ENCODE results near the gene CORO1C.

CORO1C gene

DNA sequence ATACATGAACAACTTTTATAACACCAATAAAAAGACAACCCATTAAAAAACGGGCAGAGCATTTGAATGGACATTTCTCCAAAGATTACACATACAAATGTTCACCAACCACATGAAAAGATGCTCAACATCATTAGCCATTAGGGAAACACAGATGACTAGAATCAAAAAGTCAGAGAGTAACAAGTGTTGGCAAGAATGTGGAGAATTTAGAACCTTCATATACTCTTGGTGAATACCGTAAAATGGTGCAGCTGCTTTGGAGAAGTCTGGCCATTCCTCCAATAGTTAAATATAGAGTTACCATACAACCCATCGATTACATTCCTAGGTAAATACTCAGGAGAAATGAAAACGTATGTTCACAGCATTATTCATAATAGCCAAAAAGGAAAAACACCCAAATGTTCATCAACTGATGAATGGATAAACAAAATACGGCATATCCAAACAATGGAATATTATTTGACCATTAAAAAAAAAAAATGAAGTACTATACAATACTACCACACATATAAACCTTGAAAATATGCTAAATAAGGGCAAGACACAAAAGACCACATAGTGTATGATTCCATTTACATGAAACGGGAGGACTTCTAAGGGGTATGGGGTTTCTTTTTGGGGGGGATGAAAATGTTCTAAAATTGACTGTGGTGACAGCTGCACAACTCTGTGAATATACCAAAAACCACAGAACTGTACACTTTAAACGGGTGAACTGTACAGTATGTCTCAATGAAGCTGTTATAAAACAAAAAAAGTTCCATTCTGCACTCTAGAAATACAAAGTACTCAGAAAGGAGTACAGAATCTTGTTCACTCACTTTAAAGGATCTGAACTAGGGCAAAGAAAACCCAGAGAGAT lies 3.2 kb downstream of the CORO1C start:
- in situ Hi-C loops (cut with HindIII; ENCODE audit: low sequenced_read_pairs): loop anchor here (10.0 kb wide), 1 partner anchor 63 kb away; no protein-coding TSS in a partner anchor
- H3K4me3 ChIP-seq (ENCODE audit: low read depth, low read length): peak overlapping the region; percentile 87
- TF ChIP-seq CTCF (IDR thresholded peaks at IDR 0.05; ENCODE audit: low read depth, low read length, missing control alignments): no peak
- no peak for DNase-seq (ENCODE audit: low read depth)

DNA sequence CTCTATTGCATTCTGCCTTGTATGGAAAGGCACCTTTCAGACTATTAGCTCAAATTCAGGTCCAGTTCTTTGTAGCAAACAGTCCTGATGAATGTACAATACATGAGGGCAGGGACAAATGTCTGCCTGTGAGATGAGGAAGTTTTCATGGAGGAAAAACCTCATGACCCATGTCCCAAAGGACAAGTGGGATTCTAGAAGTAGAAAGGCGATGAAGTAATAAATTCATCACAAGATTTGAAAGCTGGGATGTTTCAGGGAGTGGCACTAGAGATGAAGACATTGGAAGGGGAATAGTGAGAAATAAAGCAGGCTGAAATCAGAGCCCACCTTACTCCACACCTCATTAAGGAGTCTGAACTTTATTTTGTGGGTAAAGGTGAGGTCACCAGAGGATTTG lies 4.2 kb downstream of the CORO1C start:
- in situ Hi-C loops (cut with HindIII; ENCODE audit: low sequenced_read_pairs): loop anchor here (10.0 kb wide), 1 partner anchor 62 kb away; no protein-coding TSS in a partner anchor
- DNase-seq (ENCODE audit: low read depth): no peak
- H3K4me3 ChIP-seq (ENCODE audit: low read depth, low read length): no peak overlapping the region
- no peak for TF ChIP-seq CTCF (IDR thresholded peaks at IDR 0.05; ENCODE audit: low read depth, low read length, missing control alignments)

GRCh38 chr12:108724890-108725151 lies 6.5 kb downstream of the CORO1C start:
- no peak for DNase-seq (ENCODE audit: low read depth)
- in situ Hi-C loops (cut with HindIII; ENCODE audit: low sequenced_read_pairs): loop anchor here (5.0 to 10.0 kb wide), 2 partner anchors 60 to 82 kb away; no protein-coding TSS in a partner anchor
- no peak overlapping the region for H3K4me3 ChIP-seq (ENCODE audit: low read depth, low read length)
- no peak for TF ChIP-seq CTCF (IDR thresholded peaks at IDR 0.05; ENCODE audit: low read depth, low read length, missing control alignments)

DNA sequence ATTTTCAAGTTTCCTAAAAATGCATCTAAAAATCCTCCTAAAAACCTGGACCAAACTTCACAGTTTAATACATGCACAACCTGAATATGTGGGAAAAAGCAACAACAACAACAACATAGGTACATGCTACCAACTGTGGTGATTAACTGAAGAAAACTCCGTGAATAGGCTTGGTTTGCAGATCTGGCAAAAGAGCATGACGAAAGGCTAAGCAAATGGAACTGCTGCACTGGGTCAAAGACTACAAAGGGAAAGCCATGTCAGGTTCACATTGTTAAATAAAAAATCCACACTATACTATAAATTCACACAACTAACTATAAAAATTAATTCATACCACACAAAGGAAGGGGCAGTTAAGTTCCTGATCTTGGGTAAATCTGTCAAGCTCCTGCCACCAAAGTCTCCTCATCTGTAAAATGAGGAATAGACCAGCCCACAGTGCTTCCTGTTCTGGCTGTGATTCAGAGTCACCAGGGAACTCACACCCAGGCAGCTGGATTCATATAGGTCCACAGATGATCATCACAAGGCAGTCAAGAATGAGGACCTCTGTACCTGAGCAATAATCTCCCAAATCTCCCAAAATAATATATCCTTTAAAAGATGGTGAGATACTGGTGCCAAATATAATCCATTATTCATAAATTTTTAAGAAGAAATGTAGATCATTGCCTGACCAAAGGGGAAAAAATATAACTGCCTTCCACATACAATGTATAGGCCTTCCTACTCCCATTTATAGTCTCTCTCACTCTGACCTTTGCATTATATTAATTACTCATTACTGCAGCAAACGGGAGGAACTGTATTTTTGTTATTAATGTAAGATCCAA lies 7.0 kb downstream of the CORO1C start:
- no peak for TF ChIP-seq CTCF (IDR thresholded peaks at IDR 0.05; ENCODE audit: low read depth, low read length, missing control alignments)
- DNase-seq (ENCODE audit: low read depth): no peak
- in situ Hi-C loops (cut with HindIII; ENCODE audit: low sequenced_read_pairs): loop anchor here (5.0 to 10.0 kb wide), 2 partner anchors 59 to 83 kb away; no protein-coding TSS in a partner anchor
- no peak overlapping the region for H3K4me3 ChIP-seq (ENCODE audit: low read depth, low read length)

DNA sequence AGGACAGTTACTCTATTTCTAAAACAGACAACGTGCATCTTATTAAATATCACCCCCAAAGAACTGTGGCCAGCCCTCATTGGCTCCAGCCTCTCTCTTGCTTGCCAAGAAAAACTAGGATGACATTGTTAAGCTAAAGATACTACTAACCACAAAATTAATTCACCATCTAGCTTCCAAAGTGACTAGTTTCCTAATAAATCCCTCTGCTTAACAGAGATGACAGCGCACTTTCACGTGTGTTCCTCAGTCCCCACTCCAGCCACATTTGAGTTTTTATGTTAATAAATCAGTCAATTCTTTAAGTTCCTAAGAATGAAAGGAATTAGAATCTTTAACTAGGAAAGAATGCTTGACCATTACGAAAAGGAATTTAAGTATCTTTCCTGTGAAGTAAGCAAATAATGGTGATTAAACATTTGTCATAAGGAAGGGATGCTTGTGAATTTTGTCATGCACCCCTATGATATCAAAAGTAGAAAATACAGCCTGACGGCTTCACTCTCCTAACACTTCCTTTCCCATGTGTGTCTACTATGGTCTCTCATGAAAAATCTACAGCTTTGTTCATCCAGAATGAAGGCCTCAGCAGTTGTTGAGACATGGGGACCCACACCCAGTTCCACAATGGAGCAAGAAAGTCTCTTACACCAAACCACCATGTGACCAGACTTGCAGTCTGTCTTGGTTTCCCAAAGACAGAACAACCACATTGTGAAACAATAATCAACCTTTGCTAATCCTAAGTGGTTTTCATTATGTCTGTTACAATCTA lies 8.1 kb downstream of the CORO1C start:
- no peak overlapping the region for H3K4me3 ChIP-seq (ENCODE audit: low read depth, low read length)
- in situ Hi-C loops (cut with HindIII; ENCODE audit: low sequenced_read_pairs): loop anchor here (5.0 to 10.0 kb wide), 2 partner anchors 58 to 84 kb away; no protein-coding TSS in a partner anchor
- TF ChIP-seq CTCF (IDR thresholded peaks at IDR 0.05; ENCODE audit: low read depth, low read length, missing control alignments): no peak
- DNase-seq (ENCODE audit: low read depth): peak; percentile 39

- in situ Hi-C loops (cut with HindIII; ENCODE audit: low sequenced_read_pairs): loop anchor here (5.0 to 10.0 kb wide), 2 partner anchors 58 to 85 kb away; no protein-coding TSS in a partner anchor
- no peak for TF ChIP-seq CTCF (IDR thresholded peaks at IDR 0.05; ENCODE audit: low read depth, low read length, missing control alignments)
These were observed 8.9 kb downstream of the CORO1C start for GRCh38 chr12:108722463-108722862.

More at GRCh38 chr12:108722463-108722862, 8.9 kb downstream of the CORO1C start:
- DNase-seq (ENCODE audit: low read depth): no peak
- H3K4me3 ChIP-seq (ENCODE audit: low read depth, low read length): no peak overlapping the region
